ENCODE results near the gene ANKRD17. TPM values are rescaled to one million over a fixed set of nuclear protein-coding genes. Genes with fewer than 3 reads are reported as not detected.

Gene ANKRD17
- total RNA-seq, 4 donors from 2014 or later, result 56.2 to 80.2 (median 60.2) TPM

DNA sequence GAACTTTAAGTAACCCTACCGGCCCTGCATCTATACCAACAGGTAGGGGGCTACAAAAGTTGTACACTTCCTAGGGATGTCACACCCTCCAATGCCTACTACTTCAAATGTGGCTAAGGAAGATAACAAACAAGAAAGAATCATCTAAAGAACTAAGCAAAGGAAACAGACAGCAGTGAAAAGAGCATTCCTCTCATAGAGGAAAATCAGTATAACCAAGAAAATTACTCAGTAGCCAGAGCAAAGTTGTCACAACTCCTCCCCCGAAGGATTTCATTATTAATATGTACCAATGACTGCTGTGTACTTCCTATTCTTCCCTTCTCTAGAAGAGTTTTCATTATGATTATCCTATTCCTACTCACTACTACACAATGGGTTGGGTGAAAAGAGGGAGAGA lies 12.6 kb downstream of the ANKRD17 start:
- no peak for TF ChIP-seq CTCF (IDR thresholded peaks at IDR 0.05)
- ATAC-seq (ENCODE audit: low FRiP score) (no peak), DNase-seq (ENCODE audit: low spot score) (no peak)

DNA sequence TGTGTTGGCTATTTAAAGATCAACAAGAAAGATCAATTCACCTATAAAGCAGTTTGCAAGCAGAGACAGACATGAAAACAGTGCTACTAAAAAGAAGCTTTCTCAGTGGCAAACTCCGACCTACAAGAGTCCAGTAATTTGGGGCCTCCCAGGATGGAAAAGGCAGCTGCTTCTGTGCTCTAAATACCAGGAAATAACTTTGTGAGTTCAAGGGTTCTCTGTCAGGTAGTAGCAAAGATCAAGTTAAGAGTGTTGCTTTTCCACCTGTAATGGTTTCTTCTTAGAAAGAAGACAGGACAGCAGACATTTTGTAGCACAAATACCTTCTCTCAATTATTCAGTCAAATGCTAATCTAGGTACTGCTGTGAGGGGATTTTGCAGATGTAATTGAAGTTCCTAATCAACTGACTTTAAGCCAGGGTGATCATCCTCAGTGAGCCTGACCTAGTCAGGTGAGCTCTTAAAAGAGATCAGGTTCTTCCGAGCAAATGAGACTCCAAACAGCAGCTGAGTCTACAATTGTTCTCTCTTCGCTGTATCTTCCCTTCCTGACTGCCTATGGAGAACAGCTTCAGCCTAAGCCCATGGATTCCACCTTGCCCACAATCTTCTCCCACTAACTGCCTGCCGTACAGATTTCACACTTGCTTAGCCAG lies 13.5 kb downstream of the ANKRD17 start:
- no peak for DNase-seq (ENCODE audit: low spot score)
- TF ChIP-seq CTCF (IDR thresholded peaks at IDR 0.05), result no peak
- ATAC-seq (ENCODE audit: low FRiP score), result no peak

DNA sequence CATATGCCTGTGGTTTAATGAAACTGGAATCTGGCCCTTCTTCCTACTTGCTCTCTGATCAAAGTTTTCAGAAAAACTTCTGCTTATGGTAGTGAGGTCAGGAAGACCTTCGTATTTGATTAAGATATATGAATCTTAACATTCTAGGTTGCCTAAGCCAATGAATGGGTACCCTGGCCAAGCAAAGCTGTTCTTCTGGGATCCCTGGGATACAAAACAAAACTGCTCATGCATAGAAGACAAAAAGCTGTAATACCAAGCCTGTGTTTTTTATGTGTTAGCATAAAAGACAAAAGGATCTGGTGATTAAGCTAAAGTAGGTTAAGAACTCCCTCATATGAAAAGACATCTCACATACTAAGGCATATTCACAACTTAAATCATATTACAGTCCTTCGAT lies 21.6 kb downstream of the ANKRD17 start:
- ATAC-seq (ENCODE audit: low FRiP score) (no peak), DNase-seq (ENCODE audit: low spot score) (no peak)
- TF ChIP-seq CTCF (IDR thresholded peaks at IDR 0.05), result no peak

GRCh38 chr4:73236151-73236550 lies 22.4 kb downstream of the ANKRD17 start:
- DNase-seq (ENCODE audit: low spot score) (no peak), ATAC-seq (ENCODE audit: low FRiP score) (no peak)
- no peak for TF ChIP-seq CTCF (IDR thresholded peaks at IDR 0.05)

- ATAC-seq (ENCODE audit: low FRiP score) (no peak), DNase-seq (ENCODE audit: low spot score) (no peak)
- no peak for TF ChIP-seq CTCF (IDR thresholded peaks at IDR 0.05)
Observed at GRCh38 chr4:73234712-73235111, 23.9 kb downstream of the ANKRD17 start.

DNA sequence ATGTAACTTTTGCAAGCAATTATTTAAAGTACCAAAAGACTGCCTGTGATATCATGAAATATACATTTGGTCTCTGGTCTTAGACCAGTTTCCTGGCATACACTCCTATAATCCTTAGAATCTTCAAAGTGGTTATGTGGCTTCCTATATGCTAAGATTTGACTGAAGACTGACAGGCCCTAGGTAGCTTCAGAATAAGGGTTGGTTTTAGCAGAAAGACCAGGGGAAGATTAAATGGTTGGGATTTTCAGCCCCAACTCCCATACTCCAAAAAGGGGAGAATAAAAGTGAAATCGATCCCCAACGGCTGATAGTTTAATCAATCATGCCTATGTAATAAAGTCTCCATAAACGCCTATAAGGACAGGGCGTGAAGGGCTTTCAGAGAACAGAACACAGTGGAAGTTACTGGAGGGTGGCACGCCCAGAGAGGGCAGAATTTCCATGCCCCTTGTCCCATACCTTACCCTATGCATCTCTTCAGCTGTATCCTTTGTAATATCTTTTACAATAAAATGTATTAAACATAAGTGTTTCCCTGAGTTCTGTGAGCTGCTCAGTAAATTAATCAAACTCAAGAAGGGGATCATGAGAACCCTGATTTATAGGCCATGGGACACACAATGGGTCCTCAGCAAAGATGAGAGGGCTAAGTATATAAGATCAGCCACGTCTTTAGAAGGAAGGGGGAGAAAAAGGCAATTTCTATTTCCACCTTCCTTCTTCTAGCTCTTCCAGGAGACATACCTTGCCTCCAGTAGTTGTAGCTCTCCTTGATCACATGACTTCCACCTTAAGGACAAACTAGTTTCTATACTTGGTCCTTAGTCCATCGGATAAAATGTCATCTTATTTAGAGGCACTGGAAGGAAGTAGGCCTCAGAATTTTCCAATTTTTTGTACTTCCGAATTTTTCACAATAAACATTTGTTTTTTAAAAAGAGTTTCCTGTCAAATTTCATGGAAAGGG lies 26.8 kb downstream of the ANKRD17 start:
- ATAC-seq (ENCODE audit: low FRiP score) (no peak), DNase-seq (ENCODE audit: low spot score) (no peak)
- no peak for TF ChIP-seq CTCF (IDR thresholded peaks at IDR 0.05)
